ENCODE results near the gene LCN12.

GRCh38 chr9:136991993-136992818 lies 40.1 kb downstream of the LCN12 start, which contains the start of gene PAXX:
- no peak for TF ChIP-seq SMC3 (IDR thresholded peaks at IDR 0.05; ENCODE audit: low read depth, low read length)
- TF ChIP-seq USF1 (IDR thresholded peaks at IDR 0.05; ENCODE audit: borderline replicate concordance, low read depth) = no peak

All from SK-N-SH (cell line).